HuH-7 (cell line): ENCODE data around the gene ST3GAL2.
A peak's percentile ranks its signal among the peaks of the same experiment; 100 is the strongest.
"Not testable (repeated sequence)": the region's sequence is repeated elsewhere in the genome, so short reads cannot be mapped to it uniquely, and the experiment has no call there.

Experiments
- DNase-seq: peaks from one replicate; pipeline ENCODE4 v3.0.0; 2011; ENCODE audit warnings: low spot score

The ST3GAL2 gene

DNA sequence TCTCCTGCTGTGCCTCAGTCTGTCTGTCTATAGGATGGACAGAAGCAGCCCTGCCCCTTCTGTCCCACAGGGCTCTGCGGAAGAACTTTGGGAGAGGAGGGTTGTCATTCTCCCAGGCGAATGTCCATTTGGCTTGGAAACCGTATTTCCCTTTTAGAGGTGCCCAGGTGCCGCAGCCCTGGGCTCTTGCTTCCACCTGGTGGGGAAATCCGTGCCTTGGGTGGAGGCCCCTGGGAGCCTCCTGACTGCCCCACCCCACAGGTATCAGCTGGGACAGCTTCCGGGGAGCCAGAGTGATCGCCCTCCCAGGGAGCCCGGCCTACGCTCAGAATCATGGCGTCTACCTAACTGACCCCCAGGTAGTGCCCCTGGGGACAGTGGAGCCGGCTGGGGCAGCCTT is 28.2 kb upstream of the ST3GAL2 start:
- DNase-seq: no peak

DNA sequence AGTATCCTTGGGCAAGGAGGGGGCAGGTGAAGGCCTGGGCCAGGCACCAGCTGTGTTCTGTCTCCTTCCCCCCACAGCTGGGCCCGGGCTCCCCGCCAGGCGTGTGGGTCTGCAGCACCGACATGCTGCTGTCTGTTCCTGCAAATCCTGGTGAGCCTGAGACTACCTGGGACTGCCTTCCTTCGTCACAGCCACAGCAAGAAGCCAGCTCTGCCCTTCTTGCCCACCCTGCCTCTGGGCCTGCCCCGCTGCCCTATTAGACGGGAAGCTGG is 27.8 kb upstream of the ST3GAL2 start:
- no peak for DNase-seq

DNA sequence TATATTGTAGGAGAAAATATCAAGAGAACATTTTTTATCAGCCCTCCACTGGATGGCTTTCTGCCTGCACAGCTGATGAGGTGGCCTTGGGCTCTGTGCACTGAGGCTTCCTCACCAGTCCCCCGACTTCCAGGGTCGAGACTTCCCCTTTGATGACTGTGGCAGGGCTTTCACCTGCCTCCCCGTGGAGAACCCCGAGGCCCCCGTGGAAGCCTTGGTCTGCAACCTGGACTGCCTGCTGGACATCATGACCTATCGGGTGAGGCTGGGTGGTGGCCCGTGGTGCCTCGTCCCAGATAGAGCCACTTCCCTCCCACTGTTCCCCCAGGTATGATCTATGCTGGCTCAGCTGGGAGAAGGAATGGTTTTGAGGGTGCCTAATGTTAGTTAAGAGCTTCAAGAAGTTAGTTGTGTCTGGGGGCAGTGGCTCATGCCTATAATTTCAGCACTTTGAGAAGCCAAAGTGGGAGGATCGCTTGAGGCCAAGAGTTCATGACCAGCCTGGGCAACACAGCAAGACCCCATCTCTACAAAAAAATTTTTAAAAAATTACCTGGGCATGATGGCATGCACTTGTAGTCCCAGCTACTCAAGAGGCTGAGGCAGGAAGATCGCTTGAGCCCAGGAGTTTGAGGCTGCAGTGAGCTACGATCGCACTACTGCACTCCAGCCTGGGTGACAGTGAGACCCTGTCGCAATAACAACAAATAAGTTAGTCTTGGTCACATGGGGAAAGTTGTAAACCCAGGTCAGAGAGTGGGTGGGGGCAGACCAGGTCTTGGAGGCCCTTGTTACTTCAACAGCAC is 27.3 kb upstream of the ST3GAL2 start:
- peak; percentile 76 for DNase-seq

DNA sequence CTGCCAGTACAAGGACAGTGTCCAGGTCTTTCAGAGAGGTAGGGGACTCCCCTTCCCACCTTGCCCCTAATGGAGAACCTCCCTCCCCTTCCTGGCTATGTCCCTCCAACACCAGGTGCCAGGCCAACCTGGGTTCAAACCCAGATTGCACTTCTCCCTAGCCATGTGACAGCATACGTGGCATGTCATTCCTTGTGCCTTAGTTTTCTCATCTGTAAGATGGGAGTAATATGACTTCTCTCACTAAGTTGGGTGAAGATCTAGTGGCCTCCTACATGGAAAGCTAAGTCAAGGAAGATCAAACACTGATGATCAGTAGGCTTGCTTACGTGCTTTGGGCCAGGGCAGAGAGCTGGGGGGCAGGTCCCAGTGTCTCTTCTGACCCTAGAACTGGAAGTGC is 24.3 kb upstream of the ST3GAL2 start:
- no peak for DNase-seq

DNA sequence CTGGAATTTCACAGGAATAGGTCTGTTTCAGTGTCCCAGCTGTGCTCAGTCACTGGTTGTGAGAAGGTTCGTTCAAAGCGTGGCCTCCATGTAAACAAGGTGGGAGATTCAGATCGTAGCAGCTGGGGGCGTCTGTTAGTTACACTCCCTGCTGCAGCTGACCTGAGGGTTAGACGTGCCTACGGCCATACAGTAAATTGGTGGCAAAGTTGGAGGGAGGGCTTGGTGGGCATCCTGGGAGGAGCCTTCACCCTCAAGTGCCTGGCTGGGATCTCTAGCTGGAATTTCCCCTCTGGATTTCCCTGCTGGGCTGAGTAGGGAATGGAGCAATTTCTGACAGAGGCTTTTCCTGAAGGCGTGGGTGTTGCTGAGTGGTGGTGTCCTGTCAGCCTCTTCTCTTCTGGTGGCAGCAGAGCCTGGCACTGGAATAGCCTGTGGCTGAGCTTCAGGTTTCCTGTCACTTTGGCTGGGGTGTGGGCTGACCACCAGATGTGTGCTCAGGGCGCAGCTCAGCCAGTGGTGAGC is 21.9 kb upstream of the ST3GAL2 start:
- no peak for DNase-seq

DNA sequence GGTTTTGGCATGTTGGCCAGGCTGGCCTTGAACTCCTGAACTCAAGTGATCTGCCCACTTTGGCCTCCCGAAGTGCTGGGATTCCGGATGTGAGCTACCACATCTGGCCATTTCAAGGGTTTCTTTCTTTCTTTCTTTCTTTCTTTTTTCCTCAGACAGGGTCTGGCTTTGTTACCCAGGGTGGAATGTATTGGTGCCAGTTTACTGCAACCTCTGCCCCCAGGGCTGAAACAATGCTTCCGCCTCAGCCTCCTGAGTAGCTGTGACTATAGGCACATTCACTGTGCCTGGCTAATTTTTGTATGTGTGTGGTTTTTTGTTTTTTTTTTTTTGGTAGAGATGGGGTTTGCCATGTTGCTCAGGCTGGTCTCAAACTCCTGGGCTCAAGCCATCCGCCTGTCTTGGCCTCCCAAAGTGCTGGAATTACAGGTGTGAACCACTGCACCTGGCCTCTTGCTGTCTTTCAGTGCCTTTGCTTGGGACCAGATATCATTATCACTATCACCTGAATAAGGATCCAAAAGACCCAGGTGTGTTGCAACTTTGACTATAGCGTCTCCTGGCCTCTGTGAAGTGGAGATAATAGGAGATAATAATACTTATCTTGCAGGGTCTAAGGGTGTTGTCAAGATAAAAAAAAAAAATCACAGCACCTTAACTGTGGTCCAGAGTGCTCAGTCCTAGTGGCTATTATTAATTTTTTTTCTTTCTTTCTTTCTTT is 18.7 kb upstream of the ST3GAL2 start:
- DNase-seq: no peak

DNA sequence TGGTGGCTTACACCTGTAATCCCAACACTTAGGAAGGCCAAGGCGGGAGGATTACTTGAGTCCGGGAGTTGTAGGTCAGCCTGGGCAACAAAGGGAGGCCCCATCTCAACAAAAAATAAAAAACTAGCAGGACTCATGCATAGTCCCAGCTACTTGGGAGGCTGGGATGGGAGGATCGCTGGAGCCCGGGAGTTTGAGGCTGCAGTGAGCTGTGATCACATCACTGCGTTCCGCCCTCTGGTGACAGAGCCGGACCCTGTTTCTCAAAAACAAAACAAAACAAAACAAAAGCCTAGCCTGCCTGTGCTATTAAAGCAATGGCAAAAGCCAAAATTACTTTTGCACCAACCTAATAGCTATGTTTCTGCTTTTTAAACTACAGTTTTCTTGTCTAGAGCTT is 17.0 kb upstream of the ST3GAL2 start:
- no peak for DNase-seq

DNA sequence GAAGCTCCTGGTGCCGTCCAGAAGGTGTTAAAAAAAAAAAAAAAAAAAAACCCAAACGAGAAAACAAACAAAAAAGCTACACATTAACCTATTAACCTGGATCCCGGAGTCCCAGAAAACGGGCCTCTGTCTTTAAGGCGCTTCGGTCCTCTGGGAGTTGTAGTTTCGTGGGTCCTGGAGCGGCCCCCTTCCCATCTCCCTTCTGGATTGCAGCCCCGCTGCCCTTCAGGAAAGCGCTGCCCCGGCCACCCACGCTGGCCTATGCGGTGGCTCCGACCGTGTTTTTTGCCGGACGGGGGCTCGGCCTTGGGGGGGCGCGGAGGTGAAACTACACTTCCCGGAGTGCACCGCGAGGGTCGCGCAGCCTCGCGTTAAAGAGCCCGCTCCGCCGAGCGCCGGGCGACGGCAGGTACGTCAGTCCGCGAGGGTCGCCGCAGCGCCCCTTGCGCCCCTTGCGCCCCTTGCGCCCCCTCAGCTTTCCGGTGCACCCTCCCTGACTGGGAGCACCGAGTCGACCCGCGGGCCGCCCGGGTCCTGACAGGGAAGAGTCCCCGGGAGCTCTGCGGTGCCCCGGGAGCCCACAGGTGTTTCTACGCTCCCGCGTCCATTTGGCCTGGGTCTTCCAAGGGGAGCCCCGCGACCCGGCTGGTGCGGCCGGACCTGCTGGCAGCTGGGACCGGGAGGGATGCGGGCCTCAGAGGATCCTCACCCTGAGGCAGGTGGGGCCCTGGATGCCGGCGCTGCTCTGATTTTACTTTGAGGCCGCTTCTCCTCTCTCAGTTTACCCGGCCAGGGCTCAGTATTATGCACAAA is 15.5 kb upstream of the ST3GAL2 start, which contains the start of gene FCSK:
TSS of gene FCSK (plus strand) at position 374 of the 813 bp plus-strand sequence. CDS start 8,596 bp downstream, outside the sequence.
- DNase-seq: peak; percentile 99

DNA sequence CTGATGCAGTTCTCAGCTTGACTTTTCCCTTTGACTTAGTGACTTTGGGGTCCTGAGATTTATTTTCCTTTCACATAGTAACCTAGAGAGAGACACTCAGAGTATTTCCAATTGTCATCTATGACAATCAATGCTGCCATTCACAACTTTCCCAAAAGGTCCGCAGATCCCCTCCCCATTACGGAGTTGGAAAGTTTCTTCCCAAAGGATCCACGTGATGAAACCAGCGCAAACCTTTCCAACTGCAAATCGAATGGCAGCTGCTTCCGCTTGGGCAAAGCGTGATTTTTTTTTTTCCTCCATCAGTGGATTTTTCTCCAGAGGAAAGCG is 15.0 kb upstream of the ST3GAL2 start:
- DNase-seq: peak; percentile 78

DNA sequence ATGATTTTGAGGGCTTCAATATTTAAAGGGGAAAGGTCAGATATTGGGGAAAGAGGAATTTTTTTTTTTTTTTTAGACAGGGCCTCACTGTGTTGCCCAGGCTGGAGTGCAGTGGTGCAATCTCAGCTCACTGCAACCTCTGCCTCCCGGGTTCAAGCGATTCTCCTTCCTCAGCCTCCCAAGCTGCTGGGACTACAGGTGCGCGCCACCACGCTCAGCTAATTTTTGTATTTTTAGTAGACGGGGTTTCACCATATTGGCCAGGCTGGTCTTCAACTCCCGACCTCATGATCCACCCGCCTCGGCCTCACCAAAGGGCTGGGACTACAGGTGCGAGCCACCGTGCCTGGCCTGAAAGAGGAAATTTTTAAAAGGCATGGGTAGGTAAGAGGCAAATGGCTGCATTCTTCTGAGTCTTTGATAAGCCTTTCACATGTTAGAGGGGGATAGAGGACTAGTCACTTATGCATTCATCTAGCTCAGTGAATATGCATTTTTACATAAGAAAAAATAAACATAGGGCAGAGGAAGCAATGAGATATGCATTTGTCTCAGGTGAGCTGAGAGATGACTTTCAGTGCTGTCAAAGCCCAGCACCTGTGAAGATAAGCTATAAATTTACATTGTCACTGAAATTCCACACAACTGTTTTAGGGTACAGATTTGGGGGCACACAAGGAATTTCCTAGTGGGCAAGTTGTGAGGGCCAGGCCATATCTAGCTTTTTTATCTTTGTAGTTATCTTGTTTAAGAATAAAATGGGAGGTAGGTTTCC is 14.4 kb upstream of the ST3GAL2 start:
- DNase-seq: no peak

DNA sequence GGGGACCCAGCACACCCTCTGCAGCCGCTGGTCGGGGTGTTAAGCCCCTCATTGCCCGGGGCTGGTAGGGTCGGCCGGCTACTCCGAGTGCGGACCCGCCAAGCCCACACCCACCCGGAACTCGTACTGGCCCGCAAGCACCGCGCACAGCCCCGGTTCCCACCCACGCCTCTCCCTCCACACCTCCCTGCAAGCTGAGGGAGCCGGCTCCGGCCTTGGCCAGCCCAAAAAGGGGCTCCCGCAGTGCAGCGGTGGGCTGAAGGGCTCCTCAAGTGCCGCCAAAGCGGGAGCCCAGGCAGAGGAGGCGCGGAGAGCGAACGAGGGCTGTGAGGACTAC is 12.1 kb upstream of the ST3GAL2 start:
- not testable (repeated sequence) for DNase-seq

DNA sequence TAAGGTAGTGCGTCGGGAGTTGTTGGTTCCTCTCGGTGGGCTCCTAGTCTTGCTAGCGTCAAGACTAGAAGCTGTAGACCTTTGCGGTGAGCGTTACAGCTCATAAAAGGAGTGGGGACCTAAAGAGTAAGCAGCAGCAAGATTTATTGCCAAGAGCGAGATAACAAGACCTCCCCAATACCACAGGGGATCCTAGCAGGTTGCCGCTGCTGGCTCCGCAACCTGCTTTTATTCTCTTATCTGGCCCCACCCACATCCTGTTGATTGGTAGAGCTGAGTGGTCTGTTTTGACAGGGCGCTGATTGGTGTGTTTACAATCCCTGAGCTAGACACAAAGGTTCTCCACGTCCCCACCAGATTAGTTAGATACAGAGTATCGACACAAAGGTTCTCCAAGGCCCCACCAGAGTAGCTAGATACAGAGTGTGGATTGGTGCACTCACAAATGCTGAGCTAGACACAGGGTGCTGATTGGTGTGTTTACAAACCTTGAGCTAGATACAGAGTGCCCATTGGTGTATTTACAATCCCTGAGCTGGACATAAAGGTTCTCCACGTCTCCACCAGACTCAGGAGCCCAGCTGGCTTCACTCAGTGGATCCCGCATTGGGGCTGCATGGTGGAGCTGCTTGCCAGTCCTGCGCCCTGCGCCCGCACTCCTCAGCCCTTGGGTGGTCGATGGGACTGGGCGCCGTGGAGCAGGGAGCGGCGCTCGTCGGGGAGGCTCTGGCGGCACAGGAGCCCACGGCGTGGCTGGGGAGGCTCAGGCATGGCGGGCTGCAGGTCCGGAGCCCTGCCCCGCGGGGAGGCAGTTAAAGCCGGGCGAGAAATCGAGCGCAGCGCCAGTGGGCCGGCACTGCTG is 11.5 kb upstream of the ST3GAL2 start:
- DNase-seq: not testable (repeated sequence)

DNA sequence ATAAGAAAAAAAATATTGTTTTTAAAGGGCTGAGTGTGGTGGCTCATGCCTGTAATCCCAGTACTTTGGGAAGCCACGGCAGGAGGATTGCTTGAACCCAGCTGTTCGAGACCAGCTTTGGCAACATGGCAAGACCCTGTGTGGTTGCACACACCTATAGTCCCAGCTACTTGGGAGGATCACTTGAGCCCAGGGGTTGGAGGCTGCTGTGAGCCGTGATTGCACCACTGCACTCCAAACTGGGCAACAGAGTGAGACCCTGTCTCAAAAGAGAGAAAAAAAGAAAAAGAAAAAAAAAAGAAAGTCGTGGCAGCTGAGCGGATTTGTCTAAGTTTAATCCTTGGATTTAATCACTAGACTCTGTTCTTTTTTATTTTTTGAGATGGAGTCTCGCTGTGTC is 9.2 kb upstream of the ST3GAL2 start:
- DNase-seq: no peak

DNA sequence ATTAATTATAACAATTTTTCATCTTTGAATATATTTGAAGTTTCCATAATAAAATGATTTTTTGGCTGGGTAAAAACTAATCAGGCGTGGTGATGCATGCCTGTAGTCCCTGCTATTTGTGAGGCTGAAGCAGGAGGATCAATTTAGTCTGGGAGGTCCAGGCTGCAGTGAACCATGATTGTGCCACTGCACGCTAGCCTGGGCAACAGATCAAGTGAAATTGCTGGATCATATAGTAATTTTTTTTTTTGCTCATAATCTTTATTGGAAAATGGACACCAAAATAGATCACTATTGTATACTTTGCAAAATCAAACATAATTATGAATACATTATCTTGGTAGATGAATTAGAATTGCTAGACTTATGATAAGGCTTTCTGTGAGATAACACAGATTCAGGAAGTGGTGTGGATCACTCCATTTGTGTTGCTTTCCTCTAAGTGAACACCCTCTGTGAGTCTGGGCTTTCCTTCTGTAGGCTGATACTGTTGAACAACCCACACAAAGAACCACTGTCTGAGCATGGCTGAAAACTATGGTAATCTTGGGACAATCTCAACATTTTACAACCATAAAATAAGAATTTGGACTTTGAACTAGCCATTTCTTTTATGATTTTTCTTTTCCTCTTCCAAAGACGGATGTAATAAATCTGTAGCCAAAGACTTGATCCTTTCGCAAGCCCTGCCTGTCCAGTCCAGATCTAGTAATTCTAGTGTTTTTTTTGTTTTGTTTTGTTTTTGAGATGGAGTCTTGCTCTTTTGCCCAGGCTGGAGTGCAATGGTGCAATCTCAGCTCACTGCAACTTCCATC is 5.6 kb upstream of the ST3GAL2 start:
- DNase-seq: peak; percentile 75

DNA sequence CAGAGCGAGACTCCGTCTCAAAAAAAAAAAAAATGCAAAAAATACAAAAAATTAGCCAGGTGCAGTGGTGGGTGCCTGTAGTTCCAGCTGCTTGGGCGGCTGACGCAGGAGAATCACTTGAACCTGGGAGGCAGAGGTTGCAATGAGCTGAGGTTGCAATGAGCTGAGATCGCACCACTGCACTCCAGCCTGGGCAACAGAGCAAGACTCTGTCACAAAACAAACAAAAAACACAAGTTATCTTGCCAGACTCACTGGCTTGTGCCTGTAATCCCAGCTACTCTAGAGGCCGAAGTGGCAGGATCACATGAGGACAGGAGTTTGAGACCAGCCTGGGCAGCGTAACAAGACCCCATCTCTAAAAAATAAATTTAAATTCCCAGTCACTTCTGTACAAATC is 3.4 kb upstream of the ST3GAL2 start:
- no peak for DNase-seq

DNA sequence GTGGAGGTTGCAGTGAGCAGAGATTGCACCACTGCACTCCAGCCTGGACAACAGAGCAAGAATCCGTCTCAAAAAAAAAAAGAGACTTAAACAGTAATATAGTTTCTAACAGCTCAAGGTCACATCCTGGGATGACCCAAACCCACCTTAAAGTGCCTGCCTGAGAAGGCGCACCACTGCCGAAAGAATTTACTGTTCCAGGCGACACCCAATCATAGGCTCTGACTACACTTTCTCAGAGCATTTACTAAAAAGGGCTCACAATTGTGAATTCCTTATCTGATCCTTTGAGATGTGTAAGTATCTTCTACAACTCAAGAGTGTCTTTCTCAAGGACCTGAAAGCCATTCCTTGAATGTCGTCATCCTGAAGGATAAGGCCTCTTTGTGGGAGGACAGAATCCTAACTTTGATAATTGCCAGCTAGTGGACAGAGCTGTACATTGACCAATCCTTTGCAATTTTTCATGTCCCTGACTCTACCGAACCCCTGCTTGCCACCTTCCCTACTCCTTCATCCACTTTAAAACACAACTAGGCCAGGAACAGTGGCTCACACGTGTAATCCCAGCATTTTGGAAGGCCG is 2.6 kb upstream of the ST3GAL2 start:
- no peak for DNase-seq

DNA sequence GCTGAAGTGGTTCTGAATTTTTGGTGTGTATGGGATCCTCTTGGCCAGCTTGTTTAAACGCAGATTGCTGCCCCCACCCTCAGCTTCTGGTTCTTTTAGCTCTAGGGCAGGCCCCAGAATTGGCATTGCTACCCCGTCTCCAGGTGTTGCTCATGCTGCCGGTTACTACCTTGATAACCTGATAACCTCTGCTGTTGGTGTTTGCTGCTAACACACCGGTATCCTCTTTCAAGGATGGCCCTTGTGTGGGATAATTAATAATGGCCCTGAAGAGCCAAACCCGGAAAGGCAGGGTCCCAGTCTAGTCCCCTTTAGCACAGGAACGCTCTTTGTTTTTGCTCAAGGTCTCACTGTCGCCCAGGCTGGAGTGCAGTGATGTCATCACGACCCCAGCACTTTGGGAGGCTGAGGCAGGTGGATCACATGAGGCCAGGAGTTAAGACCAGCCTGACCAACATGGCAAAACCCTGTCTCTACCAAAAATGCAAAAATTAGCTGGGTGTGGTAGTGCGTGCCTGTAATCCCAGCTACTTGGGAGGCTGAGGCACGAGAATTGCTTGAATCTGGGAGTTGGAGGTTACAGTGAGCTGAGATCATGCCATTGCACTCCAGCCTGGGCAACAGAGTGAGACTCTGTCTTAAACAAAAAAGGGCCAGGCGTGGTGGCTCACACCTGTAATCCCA is 1.3 kb upstream of the ST3GAL2 start:
- no peak for DNase-seq

DNA sequence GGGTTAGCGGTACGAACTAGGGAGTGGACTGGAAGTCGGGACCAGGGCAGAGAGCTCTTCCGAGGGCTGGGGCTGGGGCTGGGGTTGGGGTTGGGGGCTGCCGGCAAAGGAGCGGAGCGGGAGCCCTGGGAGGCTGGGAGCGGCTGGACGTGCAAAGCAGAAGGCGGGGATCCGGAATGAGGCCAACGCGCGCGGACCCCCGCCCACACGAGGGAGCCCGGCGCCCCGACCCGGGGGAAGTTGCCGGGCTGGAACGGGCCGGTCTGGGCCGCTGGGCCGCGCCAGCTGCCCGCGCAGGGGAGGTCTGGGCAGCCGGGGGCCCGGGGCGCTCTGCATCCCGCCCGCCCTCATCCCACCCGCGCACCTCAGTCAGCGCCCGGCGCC is 323 bp downstream of the ST3GAL2 start:
- DNase-seq: no peak
